Left colon (tissue), 2 donors: Measurements from ENCODE around the gene FFAR2. TPM values are rescaled to one million over a fixed set of nuclear protein-coding genes. Genes with fewer than 3 reads are reported as not detected.
A peak's percentile ranks its signal among the peaks of the same experiment; 100 is the strongest.
"Not testable (repeated sequence)": the region's sequence is repeated elsewhere in the genome, so short reads cannot be mapped to it uniquely, and the experiment has no call there.

Source experiments
- ATAC-seq: fragments of 200-7000 bp; cut with Tn5 transposase; one replicate; pipeline ENCODE4 v1.9.1; 2020; ENCODE audit warnings: mild to moderate bottlenecking, moderate library complexity
- DNase-seq, 2 donors: peaks; one replicate each; pipeline ENCODE4 v3.0.0-alpha.2; 2020
- intact Hi-C, 2 donors: fragments of 100-400 bp; cut with DNase I in 1 of 2; cut with micrococcal nuclease in 1 of 2; formaldehyde crosslinking; loops; one replicate each; pipeline versions ENCODE4 v1.11.2 to v1.14.0; 2022; cut with DNase I, micrococcal nuclease
- total RNA-seq, 2 donors: library from RNA; stranded (reverse); fragmentation: NEBNext Ultra II Directional; extraction: Animal tissue kit (Norgen Biotek cat#: 25700); gene quantifications; one replicate each; pipeline ENCODE4 v1.2.1, GENCODE V29; 2021
- donor health status: DM: no; HTN: no; CAD: no.
- donor health status: DM: yes; HTN: yes; CAD: no.

FFAR2 gene
- total RNA-seq, 2 donors from 2014 or later = 1.2 to 1.8 TPM

DNA sequence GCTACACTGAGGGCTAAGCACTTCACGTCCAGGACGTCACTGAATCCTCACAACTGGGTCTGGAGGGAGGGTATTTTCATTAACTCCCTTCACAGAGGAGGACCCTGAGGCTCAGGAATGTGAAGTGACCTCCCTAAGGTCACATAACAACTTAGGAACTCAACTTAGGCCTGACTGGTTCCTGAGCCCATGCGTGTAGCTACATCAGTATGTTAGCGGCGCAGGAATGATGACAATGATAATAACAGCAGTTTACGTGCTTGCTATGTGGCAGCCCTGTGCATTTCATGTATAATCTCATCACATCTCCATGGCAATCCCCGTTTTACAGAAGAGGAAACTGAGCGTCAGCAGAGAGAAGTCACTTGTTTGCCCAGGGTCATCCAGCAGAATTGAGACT lies 23.9 kb downstream of the FFAR2 start:
- intact Hi-C loops = no loop called here
- no peak for DNase-seq
- no peak for ATAC-seq

DNA sequence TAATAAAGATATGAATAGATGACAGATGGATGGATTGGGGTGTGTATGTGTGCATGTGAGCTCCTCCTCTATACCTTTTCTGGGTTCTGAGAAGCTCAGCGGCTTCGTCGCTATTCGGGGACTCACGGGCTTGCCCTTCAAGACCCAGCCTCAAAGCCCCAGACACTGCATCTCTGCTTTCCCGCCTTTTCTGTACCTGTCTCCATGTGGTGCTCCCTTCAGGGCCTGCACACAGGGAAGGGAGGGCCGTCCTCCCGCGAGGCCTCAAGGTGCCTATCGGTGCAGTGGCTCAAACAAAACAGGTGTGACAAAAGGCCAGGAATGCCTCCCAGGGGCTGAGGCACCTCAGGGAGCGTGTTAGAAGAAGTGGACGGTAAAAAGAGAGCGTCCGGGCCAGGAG lies 26.0 kb downstream of the FFAR2 start:
- ATAC-seq = no peak
- DNase-seq = no peak
- intact Hi-C loops = no loop called here

DNA sequence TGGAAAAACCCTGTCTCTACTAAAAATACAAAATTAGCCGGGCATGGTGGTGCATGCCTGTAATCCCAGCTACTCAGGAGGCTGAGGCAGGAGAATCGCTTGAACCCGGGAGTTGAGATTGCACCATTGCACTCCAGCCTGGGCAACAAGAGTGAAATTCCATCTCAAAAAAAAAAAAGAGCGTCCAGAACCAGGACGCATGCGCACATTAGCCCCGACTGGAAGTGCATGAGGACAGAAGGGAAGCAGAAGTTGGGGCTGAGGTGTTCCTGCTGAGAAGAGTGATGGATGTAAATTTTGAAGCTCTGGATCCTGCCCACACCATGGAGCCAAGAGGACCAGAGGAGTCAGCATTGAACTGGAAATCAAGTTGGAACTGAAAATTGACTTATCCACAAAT lies 26.5 kb downstream of the FFAR2 start:
- ATAC-seq, DNase-seq, intact Hi-C loops: not testable (repeated sequence)

- no peak for ATAC-seq
- intact Hi-C loops = no loop called here
- no peak for DNase-seq
Observed at GRCh38 chr19:35476149-35476548, 28.1 kb downstream of the FFAR2 start.

GRCh38 chr19:35478794-35479677 lies 31.0 kb downstream of the FFAR2 start:
- ATAC-seq = no peak
- intact Hi-C loops = no loop called here
- DNase-seq = no peak

DNA sequence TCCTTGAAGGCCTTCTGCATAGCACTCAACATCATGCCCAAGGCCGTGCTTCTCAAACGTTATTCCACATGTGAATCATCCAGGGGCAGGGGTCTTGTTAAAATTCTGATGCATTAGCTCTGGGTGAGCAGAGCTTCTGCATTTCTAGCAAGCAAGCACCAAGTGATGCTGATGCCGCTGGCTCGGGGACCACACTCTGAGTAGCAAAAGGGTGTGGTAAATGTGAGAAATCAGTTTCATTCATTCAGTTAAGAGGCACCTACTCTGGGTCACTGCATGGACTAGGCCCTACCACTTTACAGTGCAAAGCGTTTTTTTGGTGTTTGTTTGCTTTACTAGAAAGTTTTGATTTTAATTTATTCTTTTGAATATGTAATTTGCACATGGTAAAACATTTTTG lies 35.0 kb downstream of the FFAR2 start:
- ATAC-seq = no peak
- intact Hi-C loops = no loop called here
- no peak for DNase-seq

- intact Hi-C loops = no loop called here
- DNase-seq (no peak), ATAC-seq (no peak)
Observed at GRCh38 chr19:35484252-35485036, 36.4 kb downstream of the FFAR2 start.

GRCh38 chr19:35486268-35486708 lies 38.2 kb downstream of the FFAR2 start:
- ATAC-seq = peak; percentile 45

GRCh38 chr19:35487656-35488182 lies 39.7 kb downstream of the FFAR2 start:
- ATAC-seq (no peak), DNase-seq (no peak)
- intact Hi-C loops = no loop called here

More at GRCh38 chr19:35486268-35486708, 38.2 kb downstream of the FFAR2 start:
- no peak for DNase-seq
- intact Hi-C loops = no loop called here

- ATAC-seq = no peak
- DNase-seq = no peak
- intact Hi-C loops = no loop called here
Observed at GRCh38 chr19:35488677-35489076, 40.6 kb downstream of the FFAR2 start.

- ATAC-seq = no peak
- intact Hi-C loops = loop anchor here (5.0 to 10.0 kb wide), 2 partner anchors 136 to 138 kb away; partner anchors contain the start of gene FFAR3 (in 1 of the 2)
- DNase-seq = no peak
Observed at GRCh38 chr19:35490364-35490763, 42.3 kb downstream of the FFAR2 start, which contains the start of gene KRTDAP. KRTDAP (minus strand) TSS chr19:35490464; CDS start chr19:35490442, 22 bp downstream.

GRCh38 chr19:35491836-35492360 lies 43.8 kb downstream of the FFAR2 start:
- intact Hi-C loops = loop anchor here (5.0 to 10.0 kb wide), 2 partner anchors 137 to 140 kb away; partner anchors contain the start of gene FFAR3 (in 1 of the 2)
- DNase-seq (no peak), ATAC-seq (no peak)

- intact Hi-C loops = loop anchor here (5.0 to 10.0 kb wide), 2 partner anchors 139 to 142 kb away; partner anchors contain the start of gene FFAR3 (in 1 of the 2)
- DNase-seq = no peak
- ATAC-seq = no peak
Observed at GRCh38 chr19:35493971-35494370, 45.9 kb downstream of the FFAR2 start.

- DNase-seq (peak; percentile 35 to 64), ATAC-seq (peak; percentile 98)
- intact Hi-C loops = loop anchor here in 1 of 2 donors (10.0 kb wide), 1 partner anchor 141 kb away; the partner anchor contains the start of gene FFAR3
Observed at GRCh38 chr19:35495107-35496064, 47.3 kb downstream of the FFAR2 start.

DNA sequence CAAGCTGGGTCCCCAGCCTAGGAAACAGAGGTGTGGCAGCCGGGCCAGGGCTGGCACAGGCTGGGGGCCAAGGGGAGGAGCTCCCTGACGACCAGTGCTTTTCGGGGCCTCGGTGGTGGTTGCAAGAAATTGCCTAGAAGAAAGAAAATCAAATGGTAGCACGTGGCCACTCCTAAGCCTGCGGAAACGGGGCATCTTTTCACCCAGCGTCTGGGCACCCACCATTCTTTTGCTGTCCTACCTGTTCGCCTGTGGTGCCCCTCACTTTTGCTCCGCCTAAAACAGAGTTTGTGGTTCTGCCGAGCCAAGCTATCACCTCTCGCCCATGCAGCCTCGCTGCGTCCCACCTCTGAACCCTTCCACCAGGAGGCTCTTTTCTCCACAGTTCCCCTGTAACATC lies 49.3 kb downstream of the FFAR2 start:
- intact Hi-C loops = loop anchor here in 1 of 2 donors (10.0 kb wide), 1 partner anchor 143 kb away; the partner anchor contains the start of gene FFAR3

DNA sequence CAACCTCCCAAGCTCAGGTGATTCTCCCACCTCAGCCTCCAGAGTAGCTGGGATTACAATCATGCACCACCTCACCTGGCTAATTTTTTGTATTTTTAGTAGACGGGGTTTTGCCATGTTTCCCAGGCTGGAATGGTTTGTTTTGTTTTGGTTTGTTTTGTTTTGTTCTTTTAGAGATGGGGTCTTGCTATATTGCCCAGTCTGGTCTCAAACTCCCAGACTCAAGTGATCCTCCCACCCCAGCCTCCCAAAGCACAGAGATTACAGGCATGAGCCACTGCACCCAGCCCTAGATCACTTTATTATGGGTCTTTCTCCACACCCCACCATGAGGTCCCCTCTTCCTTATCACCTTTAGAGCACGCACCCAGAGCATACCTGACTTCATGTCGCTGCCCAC lies 50.2 kb downstream of the FFAR2 start:
- no peak for DNase-seq
- intact Hi-C loops = loop anchor here in 1 of 2 donors (10.0 kb wide), 1 partner anchor 143 kb away; the partner anchor contains the start of gene FFAR3
- ATAC-seq = no peak

More for the DNA sequence above, 49.3 kb downstream of the FFAR2 start:
- no peak for DNase-seq
- ATAC-seq = no peak

- intact Hi-C loops = loop anchor here in 1 of 2 donors (10.0 kb wide), 1 partner anchor 144 kb away; the partner anchor contains the start of gene FFAR3
Observed at GRCh38 chr19:35498984-35499527, 51.0 kb downstream of the FFAR2 start.

More at GRCh38 chr19:35498984-35499527, 51.0 kb downstream of the FFAR2 start:
- DNase-seq = no peak
- ATAC-seq = no peak
